K562 (cell line): Measurements from ENCODE around the gene FGFR4. TPM values are rescaled to one million over a fixed set of nuclear protein-coding genes. Genes with fewer than 3 reads are reported as not detected.

ENCODE experiments used
- ATAC-seq: fragments of 200-7000 bp; cut with Tn5 transposase; 3 replicates; pipeline ENCODE4 v1.9.1; 2020; ENCODE audit warnings: moderate library complexity
- Bru-seq: library from RNA; stranded (reverse); fragments of 400-500 nt; gene quantifications from one replicate; lab custom pipeline; 2021; lab: Mats Ljungman, UMichigan
- BruChase-seq, 2 experiments: library from RNA; stranded (reverse); fragments of 400-500 nt; gene quantifications; one replicate each; lab custom pipeline; 2021; lab: Mats Ljungman, UMichigan
- BruUV-seq: library from RNA; stranded (reverse); fragments of 400-500 nt; replicated peaks from 2 replicates; lab custom pipeline; 2021; lab: Mats Ljungman, UMichigan
- CTCF ChIA-PET: fragments of 300-600 bp; formaldehyde crosslinking; extraction: SDS; loops from one replicate; lab custom pipeline; 2021; ENCODE audit warnings: low intra/inter-chr PET ratio; lab: Yijun Ruan, JAX
- POLR2A ChIA-PET: fragments of 300-600, 350-650 bp; sonication (Branson Sonifier 250); formaldehyde crosslinking; extraction: SDS; loops from one replicate; lab custom pipeline; 2021; ENCODE audit warnings: antibody characterized with exemption, inconsistent platforms; lab: Yijun Ruan, JAX
- DNase-seq, 4 experiments: peaks; one replicate each; pipeline versions ENCODE4 v3.0.0 to v3.0.0-alpha.2; 2011 to 2018; ENCODE audit warnings: low spot score in 3 of 4, mixed read lengths in 3 of 4; ENCODE audit errors: extremely low read depth in 1 of 4
- FAIRE-seq: peaks from 2 replicates; lab custom pipeline; 2011; peaks lifted over from hg19 to GRCh38; lab: Jason Lieb, UNC
- H2AFZ ChIP-seq: 2 replicates; pipeline ENCODE4 v1.6.0; 2011; ENCODE audit warnings: low read depth, low read length, control low read depth, inconsistent platforms
- H3K27ac ChIP-seq: fragments of 200-600 bp; 3 replicates; pipeline ENCODE4 v1.8.0; 2011; ENCODE audit warnings: low read depth, mild to moderate bottlenecking, control low read depth, inconsistent platforms, low read length, moderate library complexity, mixed read lengths; ENCODE audit errors: extremely low read depth
- H3K27me3 ChIP-seq, 2 experiments: fragments of 300-600 bp in 1 of 2; 2 replicates in 1 of 2; 3 replicates in 1 of 2; pipeline versions ENCODE4 v1.6.0 to v1.8.0; 2011; ENCODE audit warnings: inconsistent platforms in 2 of 2, low read length in 2 of 2, mild to moderate bottlenecking in 1 of 2, mixed read lengths in 1 of 2, moderate library complexity in 1 of 2; ENCODE audit not compliant: control insufficient read depth in 2 of 2, insufficient read depth in 2 of 2
- H3K36me3 ChIP-seq: fragments of 300-600 bp; 3 replicates; pipeline ENCODE4 v1.8.0; 2011; ENCODE audit warnings: mild to moderate bottlenecking, low read length, inconsistent platforms; ENCODE audit not compliant: control insufficient read depth, insufficient read depth
- H3K4me1 ChIP-seq, 2 experiments: fragments of 200-600 bp in 1 of 2; replicated peaks in 1 of 2; 2 replicates in 1 of 2; 3 replicates in 1 of 2; pipeline versions ENCODE4 v1.5.1 to v1.8.0; 2011; ENCODE audit warnings: inconsistent platforms in 2 of 2, low read length in 2 of 2, mild to moderate bottlenecking in 1 of 2, mixed read lengths in 1 of 2, moderate library complexity in 1 of 2; ENCODE audit not compliant: control insufficient read depth in 2 of 2, insufficient read depth in 2 of 2
- H3K4me2 ChIP-seq: 2 replicates; pipeline ENCODE4 v1.6.1; 2011; ENCODE audit warnings: low read length, control low read depth, inconsistent platforms, mixed read lengths; ENCODE audit not compliant: insufficient read depth
- H3K4me3 ChIP-seq: fragments of 200-600 bp; sonication (generic), shearing (Covaris generic); 2 replicates; pipeline ENCODE4 v1.5.1; 2016; ENCODE audit warnings: control low read depth, inconsistent platforms
- H3K79me2 ChIP-seq: fragments of 200-600 bp; 3 replicates; pipeline ENCODE4 v1.8.0; 2011; ENCODE audit warnings: low read length, inconsistent platforms; ENCODE audit not compliant: control insufficient read depth, insufficient read depth
- H3K9ac ChIP-seq, 2 experiments: 2 replicates each; pipeline versions ENCODE4 v1.6.0 to v1.6.1; 2011; ENCODE audit warnings: low read depth in 2 of 2, low read length in 2 of 2, control low read depth in 1 of 2, inconsistent platforms in 1 of 2, mild to moderate bottlenecking in 1 of 2, mixed read lengths in 1 of 2; ENCODE audit not compliant: insufficient read depth in 1 of 2
- H3K9me1 ChIP-seq: one replicate; pipeline ENCODE4 v1.6.0; 2011; ENCODE audit warnings: inconsistent platforms, mild to moderate bottlenecking, low read length, moderate library complexity; ENCODE audit not compliant: control insufficient read depth, insufficient read depth
- H3K9me3 ChIP-seq: replicated peaks from 2 replicates; pipeline ENCODE4 v1.5.1; 2011; ENCODE audit warnings: low read depth, low read length, inconsistent platforms; ENCODE audit not compliant: control insufficient read depth, insufficient read depth
- H4K20me1 ChIP-seq: replicated peaks from 2 replicates; pipeline ENCODE4 v1.6.1; 2011; ENCODE audit warnings: low read length, inconsistent platforms, mixed read lengths; ENCODE audit not compliant: control insufficient read depth, insufficient read depth
- ATF1 ChIP-seq, 2 experiments: fragments of 450-650 bp in 1 of 2; IDR thresholded peaks; 2 replicates each; pipeline ENCODE4 v1.6.1; 2016; ENCODE audit warnings: missing compliant biosample characterization in 1 of 2, missing genetic modification characterization in 1 of 2
- BMI1 ChIP-seq: fragments of 150-350 bp; IDR thresholded peaks from 2 replicates; pipeline ENCODE4 v1.6.1; 2014; ENCODE audit warnings: low read length
- BRCA1 ChIP-seq, 2 experiments: fragments of 450-650 bp in 1 of 2; sonication (generic) in 1 of 2; formaldehyde crosslinking in 1 of 2; IDR thresholded peaks; 2 replicates each; pipeline versions ENCODE4 v1.5.0 to v1.6.1; 2017 to 2020; ENCODE audit warnings: mild to moderate bottlenecking in 1 of 2, missing genetic modification reagents in 1 of 2
- FOS ChIP-seq: IDR thresholded peaks from 3 replicates; pipeline ENCODE4 v1.6.1; 2011; ENCODE audit not compliant: insufficient read length; ENCODE audit errors: extremely low read depth
- GTF2A2 ChIP-seq: IDR thresholded peaks from 2 replicates; pipeline ENCODE4 v1.6.1; 2016; ENCODE audit warnings: mild to moderate bottlenecking, missing genetic modification characterization, missing compliant biosample characterization
- ILF3 ChIP-seq: fragments of 450-650 bp; IDR thresholded peaks from 2 replicates; pipeline ENCODE4 v1.6.1; 2018; ENCODE audit warnings: antibody characterized with exemption, mild to moderate bottlenecking, moderate library complexity, borderline replicate concordance
- MECOM ChIP-seq: fragments of 250-450 bp; sonication (Bioruptor Pico); IDR thresholded peaks from 2 replicates; pipeline ENCODE4 v1.8.0; 2022; ENCODE audit warnings: inconsistent platforms
- MYC ChIP-seq, 2 experiments: fragments of 250-450 bp in 1 of 2; sonication (Bioruptor Pico) in 1 of 2; IDR thresholded peaks; 2 replicates each; pipeline versions ENCODE4 v1.5.1 to v1.6.1; 2012 to 2021; ENCODE audit warnings: low read depth in 2 of 2, borderline replicate concordance in 1 of 2, improper control_type of control experiment in 1 of 2, low read length in 1 of 2, mild to moderate bottlenecking in 1 of 2, moderate library complexity in 1 of 2
- POU5F1 ChIP-seq: fragments of 150-350 bp; IDR thresholded peaks from 2 replicates; pipeline ENCODE4 v1.6.1; 2014; ENCODE audit warnings: borderline replicate concordance, low read length, low read depth, mild to moderate bottlenecking; ENCODE audit not compliant: partially characterized antibody
- SFPQ ChIP-seq: fragments of 200-400 bp; formaldehyde crosslinking; IDR thresholded peaks from 2 replicates; pipeline ENCODE4 v1.6.1; 2017; ENCODE audit warnings: mild to moderate bottlenecking, low read depth, low read length, moderate library complexity
- SMARCC2 ChIP-seq: fragments of 450-650 bp; IDR thresholded peaks from 2 replicates; pipeline ENCODE4 v1.6.1; 2017; ENCODE audit warnings: antibody characterized with exemption, moderate library complexity, mild to moderate bottlenecking, low read depth
- ZNF121 ChIP-seq: sonication (generic); formaldehyde crosslinking; conservative IDR thresholded peaks from 2 replicates; pipeline ENCODE4 v1.8.0; 2022; ENCODE audit warnings: missing genetic modification reagents
- WGBS: fragments of 100-300 bp; shearing (Covaris generic); methylation state at CpG from one replicate; pipeline ENCODE4 v1.1.6; 2016; ENCODE audit warnings: low coverage, mixed read lengths; ENCODE audit not compliant: insufficient coverage; ENCODE audit errors: missing lambda C conversion rate; 5-methylcytosine and 5-hydroxymethylcytosine counted together
- in situ Hi-C: fragments of 300-500 bp; cut with MboI; formaldehyde crosslinking; loops from 4 replicates; pipeline ENCODE4 v1.15.0; 2018; ENCODE audit warnings: inconsistent platforms, mixed read lengths
- intact Hi-C: fragments of 100-400 bp; cut with micrococcal nuclease; formaldehyde crosslinking; loops from 2 replicates; pipeline ENCODE4 v1.14.2; 2022
- long read RNA-seq, 3 experiments: library from polyadenylated mRNA in 2 of 3; library from RNA in 1 of 3; unstranded in 2 of 3; stranded (forward) in 1 of 3; transcript quantifications; one replicate each; pipeline ENCODE4 v2.0.0, GENCODE V29; 2019 to 2022
- polyA minus RNA-seq, 3 experiments: library from RNA; depleted of rRNA, polyadenylated mRNA; stranded (reverse); fragments of >200 nt; gene quantifications; 2 replicates each; pipeline ENCODE4 v1.2.3, GENCODE V29; 2011
- polyA plus RNA-seq, 8 experiments: library from polyadenylated mRNA; depleted of rRNA in 4 of 8; stranded (reverse) in 5 of 8; unstranded in 3 of 8; fragments of >200 nt; fragmentation: Nextera tagmentation in 2 of 8; fragmentation: Illumina TruSeq in 1 of 8; extraction: Ambion mirVana in 2 of 8; extraction: Trizol in 1 of 8; gene quantifications; 2 replicates each; pipeline versions ENCODE4 v1.2.1 to v1.2.3, GENCODE V29; 2011 to 2014; ENCODE audit warnings: inconsistent platforms in 1 of 8, missing spikeins in 1 of 8
- total RNA-seq, 7 experiments: library from RNA; depleted of rRNA in 6 of 7; stranded (reverse); fragments of >200 nt in 6 of 7; fragmentation: Illumina TruSeq in 2 of 7; extraction: Trizol in 2 of 7; gene quantifications; 2 replicates each; pipeline versions ENCODE4 v1.2.1 to v1.2.3, GENCODE V29; 2011 to 2021; ENCODE audit warnings: low replicate concordance in 1 of 7

The FGFR4 gene
- 41.6 and 132 TPM in 2 replicates for total RNA-seq (2011; cell fraction: chromatin; rRNA removed; ENCODE audit: low replicate concordance)
- 128 and 136 TPM in 2 replicates for total RNA-seq (2011; cell fraction: nucleolus; rRNA removed)
- 69.4 and 76.7 TPM in 2 replicates for total RNA-seq (2011; cell fraction: nucleoplasm; rRNA removed)
- 19.1 and 25.8 TPM in 2 replicates for total RNA-seq (2014; rRNA removed)
- 2.5 and 5.2 TPM in 2 replicates for total RNA-seq (2014; rRNA removed; fragmentation: Illumina TruSeq; extraction: Trizol)
- total RNA-seq (2015; rRNA removed; fragmentation: Illumina TruSeq; extraction: Trizol) = 7.5 and 7.8 TPM in 2 replicates
- total RNA-seq (2021) = 32.2 and 35.4 TPM in 2 replicates
- 14.8 and 21.0 TPM in 2 replicates for polyA plus RNA-seq (2011; rRNA removed)
- polyA plus RNA-seq (2011; cell fraction: cytosol; rRNA removed) = 21.8 and 41.8 TPM in 2 replicates
- 77.2 and 115 TPM in 2 replicates for polyA plus RNA-seq (2011; cell fraction: nucleus; rRNA removed)
- polyA plus RNA-seq (2012) = 11.4 and 14.2 TPM in 2 replicates
- polyA plus RNA-seq (2014; fragmentation: Illumina TruSeq; extraction: Trizol) = 7.0 and 15.9 TPM in 2 replicates
- polyA plus RNA-seq (2014; fragmentation: Nextera tagmentation; extraction: Ambion mirVana) = under 1 TPM; 0.76 to 0.89 TPM
- polyA plus RNA-seq (2014; rRNA removed) = 17.9 and 24.9 TPM in 2 replicates
- 7.1 and 8.8 TPM in 2 replicates for polyA minus RNA-seq (2011; rRNA and poly(A)+ RNA removed)
- polyA minus RNA-seq (2011; cell fraction: cytosol; rRNA and poly(A)+ RNA removed) = 19.2 and 19.8 TPM in 2 replicates
- 29.4 and 31.4 TPM in 2 replicates for polyA minus RNA-seq (2011; cell fraction: nucleus; rRNA and poly(A)+ RNA removed)
- Bru-seq, nascent RNA = percentile 63 among the genes with signal in this experiment
- percentile 46 among the genes with signal in this experiment for BruChase-seq, experiment 1, labeled RNA remaining after a 2-hour chase
- BruChase-seq, experiment 2, labeled RNA remaining after a 6-hour chase = percentile 51 among the genes with signal in this experiment
- long read RNA-seq, experiment 1, transcript FGFR4-207 (18 exons, 2,638 nt) = major isoform, 13 of 64 reads
- long read RNA-seq, experiment 1, partial matches to known transcripts = 21 of 64 reads
- long read RNA-seq, experiment 1, other reads (novel, unspliced or antisense) = 27 of 64 reads
- long read RNA-seq, experiment 2, partial matches to known transcripts = 10 of 23 reads
- long read RNA-seq, experiment 2, other reads (novel, unspliced or antisense) = 9 of 23 reads
- long read RNA-seq, experiment 3, partial matches to known transcripts = 0 of 5 reads
- long read RNA-seq, experiment 3, other reads (novel, unspliced or antisense) = 4 of 5 reads

GRCh38 chr5:177086654-177087397 is at the start of gene FGFR4:
TSS of gene FGFR4 (plus strand) at chr5:177086915. CDS start at chr5:177089603, 2,688 bp downstream.
- H3K9ac ChIP-seq = peak within 1 kb of the TSS; percentile 67 to 95
- H3K4me1 ChIP-seq = peaks cover 24 to 34% of the 10 kb centered on the region in 2 experiments; a peak in 4 of 5 replicates
- H2AFZ ChIP-seq = peak within 1 kb of the TSS; percentile 98
- no peaks in the 10 kb centered on the region; the same call in 1 of the 3 replicates for H3K36me3 ChIP-seq
- H4K20me1 ChIP-seq = no peaks in the 10 kb centered on the region
- peak within 1 kb of the TSS; percentile 58 for H3K4me3 ChIP-seq
- no peaks in the 10 kb centered on the region for H3K9me3 ChIP-seq
- no peaks in the 10 kb centered on the region for H3K27me3 ChIP-seq
- BruUV-seq = no TSS peak
- peak; percentile 91 to 99 (median 99) for DNase-seq
- CTCF ChIA-PET = interaction anchor here (1.0 kb wide), 1 partner anchor 23 kb away, joined by 3 read pairs; no protein-coding TSS in a partner anchor
- in situ Hi-C loops = no loop called here
- peak within 1 kb of the TSS; percentile 66 for H3K27ac ChIP-seq
- peaks cover 6% of the 10 kb centered on the region; the same call in 2 of the 3 replicates for H3K79me2 ChIP-seq
- ATAC-seq = peak; percentile 93
- intact Hi-C loops = no loop called here
- POLR2A ChIA-PET = interaction anchor here (1.0 to 2.1 kb wide), 5 partner anchors 13 to 64 kb away, joined by 5 to 7 read pairs (median 5); partner anchors contain the start of gene ZNF346
- H3K4me2 ChIP-seq = peak within 1 kb of the TSS; percentile 86
- no peak for FAIRE-seq
- WGBS = 1% methylated on average over 43 of the region's 68 CpGs
- H3K9me1 ChIP-seq = no peaks in the 10 kb centered on the region
- no peak for TF ChIP-seq GTF2A2
- no peak for TF ChIP-seq ILF3
- no peak for TF ChIP-seq ATF1 (CRISPR knock-in tag; IDR thresholded peaks at IDR 0.05)
- peak; percentile 21; the same call in 1 of the 2 replicates for TF ChIP-seq ATF1 (tag; IDR thresholded peaks at IDR 0.05)
- no peak for TF ChIP-seq FOS
- peak; percentile 85 for TF ChIP-seq MYC (IDR thresholded peaks at IDR 0.05; ENCODE audit: low read depth, low read length)
- TF ChIP-seq MYC (CRISPR knock-in tag; IDR thresholded peaks at IDR 0.05; ENCODE audit: borderline replicate concordance, low read depth) = no peak
- no peak for TF ChIP-seq ZNF121 (CRISPR knock-in tag)
- no peak for TF ChIP-seq POU5F1
- no peak for TF ChIP-seq SFPQ
- TF ChIP-seq MECOM (CRISPR knock-in tag) = no peak
- TF ChIP-seq BMI1 = no peak
- no peak for TF ChIP-seq SMARCC2
- no peak for TF ChIP-seq BRCA1 (IDR thresholded peaks at IDR 0.05)
- TF ChIP-seq BRCA1 (CRISPR knock-in tag; IDR thresholded peaks at IDR 0.05) = no peak
